ENCODE results near the gene ABCA13.

The ABCA13 gene

DNA sequence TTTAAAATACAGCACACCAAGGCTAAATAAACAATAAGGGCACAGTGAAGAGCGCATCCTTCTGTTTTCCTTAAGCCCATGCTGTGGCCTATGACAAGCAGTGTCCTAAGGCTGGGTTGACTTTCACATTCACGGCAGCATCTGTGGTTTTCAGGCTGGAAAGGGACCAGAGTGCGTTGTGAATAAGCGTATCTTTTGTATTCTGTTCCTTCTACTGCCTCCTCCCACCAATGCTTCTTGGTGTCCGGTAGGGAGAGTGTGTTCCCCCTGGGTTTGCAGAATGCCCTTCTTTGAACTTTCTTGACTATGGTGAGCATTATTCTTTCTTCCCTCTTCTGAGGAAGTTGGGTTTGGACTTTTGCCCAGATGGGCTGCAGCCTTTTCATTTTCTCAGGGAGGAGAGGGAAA lies 73.6 kb downstream of the ABCA13 start:
- no peak for DNase-seq

DNA sequence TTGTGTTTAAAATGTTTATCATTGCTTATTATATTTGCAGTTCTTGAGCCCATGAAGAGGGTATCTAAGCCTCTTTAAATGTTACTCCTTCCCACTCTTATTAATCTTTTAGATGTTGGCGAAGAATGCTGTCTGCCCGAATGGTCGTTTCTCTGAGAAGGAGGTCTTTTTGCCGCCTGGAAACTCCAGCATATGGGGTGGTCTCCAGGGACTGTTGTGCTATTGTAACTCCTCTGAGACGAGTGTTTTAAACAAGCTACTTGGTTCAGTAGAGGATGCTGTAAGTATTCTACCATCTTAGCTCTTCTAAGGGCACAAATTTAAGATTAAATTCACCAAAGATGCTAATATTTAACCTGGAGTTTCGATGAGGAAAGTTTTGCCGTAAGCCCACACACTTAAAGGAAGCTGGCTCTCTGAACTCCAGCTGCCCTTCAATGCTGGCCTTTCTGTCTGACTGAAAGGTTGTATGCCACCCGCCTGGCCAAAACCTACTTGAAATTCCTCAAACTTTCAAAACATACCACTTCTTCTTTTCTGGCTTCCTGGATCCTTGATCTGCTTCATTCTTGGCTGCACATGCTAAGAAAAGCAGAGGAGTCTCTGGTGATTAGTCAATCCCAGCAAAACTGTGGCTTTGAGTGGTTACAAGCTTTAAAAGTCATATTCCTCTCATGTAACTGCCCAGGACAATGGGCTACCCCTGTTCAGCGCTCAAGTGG lies 74.7 kb downstream of the ABCA13 start:
- no peak for DNase-seq

DNA sequence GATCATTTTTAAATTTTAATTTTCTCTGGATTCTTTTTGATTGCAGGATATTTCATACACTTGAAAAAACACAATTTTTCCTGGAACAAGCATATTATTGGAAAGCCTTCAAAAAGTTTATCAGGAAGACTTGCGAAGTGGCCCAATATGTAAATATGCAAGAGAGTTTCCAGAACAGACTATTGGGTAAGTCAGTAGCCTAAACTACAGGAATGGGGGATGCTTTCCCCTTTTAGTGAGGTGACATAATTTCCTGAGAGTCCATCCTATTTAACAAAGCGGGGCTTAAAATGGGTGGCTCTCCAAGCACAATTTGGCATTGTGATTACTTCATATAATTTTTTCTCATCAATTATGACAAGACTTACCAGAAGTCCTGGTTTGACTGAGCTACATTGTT lies 77.9 kb downstream of the ABCA13 start:
- no peak for DNase-seq

DNA sequence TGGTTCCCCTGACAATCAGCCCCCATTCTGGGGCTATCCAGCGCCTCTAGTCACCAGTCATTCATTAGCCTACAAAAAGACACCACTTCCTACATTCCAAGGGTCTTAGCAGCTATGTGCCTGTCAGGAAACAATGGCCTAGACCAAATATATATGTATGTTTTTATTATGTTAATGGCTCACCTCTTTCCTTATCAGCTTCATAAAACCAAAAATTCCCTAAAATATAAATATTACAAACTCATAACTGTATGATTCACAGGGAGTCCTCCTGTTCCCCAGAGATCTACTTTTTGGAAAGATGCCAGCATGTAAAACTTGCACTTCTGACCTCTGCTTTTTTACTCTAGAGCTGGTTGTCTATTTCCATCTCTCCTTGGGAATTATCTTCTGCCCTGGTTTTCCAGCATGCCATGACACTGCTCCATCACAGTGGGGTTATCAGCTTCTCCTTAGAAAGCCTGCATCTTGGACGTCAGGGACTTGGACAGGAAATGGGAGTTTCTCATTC lies 79.2 kb downstream of the ABCA13 start:
- no peak for DNase-seq

DNA sequence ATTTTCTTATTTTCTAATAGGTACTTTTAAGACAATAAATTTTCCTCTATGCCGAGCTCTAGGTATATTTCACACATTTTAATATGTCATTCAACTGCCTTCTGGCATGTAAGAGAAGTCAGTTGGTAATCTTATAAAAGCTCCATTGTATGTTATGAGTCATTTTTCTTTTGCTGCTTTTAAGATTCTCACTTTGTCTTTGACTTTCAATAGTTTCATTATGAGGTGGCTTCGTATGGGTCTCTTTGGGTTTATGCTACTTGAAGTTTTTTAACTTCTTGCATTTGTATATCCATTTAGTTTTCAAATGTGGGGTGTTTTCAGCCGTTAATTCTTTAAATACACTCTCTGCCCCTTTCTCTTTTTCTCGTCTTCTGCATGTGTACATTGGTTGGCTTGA lies 80.5 kb downstream of the ABCA13 start:
- DNase-seq: no peak

DNA sequence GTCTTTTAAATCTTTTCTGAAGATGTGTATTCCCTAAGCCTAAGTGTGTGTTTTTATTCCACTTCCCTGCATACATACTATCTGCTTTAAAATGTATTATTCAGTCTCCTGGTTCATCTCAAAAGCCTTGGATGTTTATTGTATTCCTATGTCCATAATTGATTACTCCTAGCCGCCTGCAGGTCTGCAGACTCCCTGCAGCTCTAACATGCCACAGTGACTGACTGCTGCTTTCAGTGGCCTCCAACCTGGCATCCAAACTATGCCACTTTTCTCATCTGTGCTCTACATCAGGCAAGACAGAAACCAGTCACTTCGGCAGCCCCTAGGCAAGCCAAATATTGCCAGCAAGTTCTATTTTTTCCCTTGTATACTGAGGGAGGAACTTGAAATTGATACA lies 81.7 kb downstream of the ABCA13 start:
- DNase-seq: peak; percentile 70

DNA sequence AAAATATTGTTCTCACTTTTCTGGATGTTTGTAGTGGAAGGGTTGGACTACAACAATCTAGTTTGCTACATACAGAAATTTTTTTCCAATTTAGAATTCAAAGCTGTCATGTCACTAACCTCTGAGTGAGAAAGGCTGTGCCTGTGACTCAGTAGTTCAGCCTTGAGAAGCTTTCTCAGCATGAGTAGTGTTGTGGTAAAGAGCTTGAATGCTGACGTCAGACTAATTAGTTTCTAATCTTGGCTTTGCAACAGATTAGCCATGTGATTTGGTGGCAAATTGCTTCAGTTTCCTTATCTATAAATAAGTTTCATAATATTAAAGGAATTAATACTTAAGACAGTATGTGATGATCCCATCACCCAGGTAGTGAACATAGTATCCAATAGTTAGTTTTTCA lies 83.8 kb downstream of the ABCA13 start:
- no peak for DNase-seq

DNA sequence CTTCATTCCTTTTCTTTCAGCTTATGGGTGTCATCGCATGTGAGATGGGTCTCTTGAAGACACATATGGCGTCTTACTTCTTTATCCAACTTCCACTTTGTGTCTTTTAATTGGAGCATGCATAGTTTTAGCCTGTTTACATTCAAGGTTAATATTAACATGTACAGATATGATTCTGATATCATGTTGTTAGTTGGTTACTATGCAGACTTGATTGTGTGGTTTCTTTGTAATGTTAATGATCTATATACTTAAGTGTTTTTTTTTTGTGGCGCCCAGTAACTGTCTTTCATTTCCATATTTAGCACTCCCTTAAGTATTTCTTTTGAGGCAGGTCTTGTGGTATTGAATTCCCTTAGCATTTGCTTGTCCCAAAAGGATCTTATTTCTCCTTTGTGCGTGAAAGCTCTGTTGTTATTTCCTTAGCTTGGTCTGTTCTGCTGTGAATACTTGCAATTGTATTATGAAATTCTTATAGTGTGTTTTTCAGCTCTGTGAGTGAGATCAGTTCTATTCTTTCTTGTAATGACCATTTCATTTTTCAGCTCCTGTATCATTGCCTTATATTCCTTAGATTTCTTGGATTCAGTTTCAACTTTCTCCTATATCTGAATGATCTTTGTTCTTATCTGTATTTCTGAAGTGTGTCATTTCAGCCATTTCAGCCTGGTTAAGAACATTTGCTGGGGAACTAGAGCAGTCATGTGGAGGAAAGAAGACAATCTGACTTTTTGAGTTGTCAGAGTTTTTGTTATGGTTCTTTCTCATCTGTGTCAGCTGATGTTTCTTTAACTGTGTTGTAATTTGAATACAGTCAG lies 88.4 kb downstream of the ABCA13 start:
- no peak for DNase-seq

DNA sequence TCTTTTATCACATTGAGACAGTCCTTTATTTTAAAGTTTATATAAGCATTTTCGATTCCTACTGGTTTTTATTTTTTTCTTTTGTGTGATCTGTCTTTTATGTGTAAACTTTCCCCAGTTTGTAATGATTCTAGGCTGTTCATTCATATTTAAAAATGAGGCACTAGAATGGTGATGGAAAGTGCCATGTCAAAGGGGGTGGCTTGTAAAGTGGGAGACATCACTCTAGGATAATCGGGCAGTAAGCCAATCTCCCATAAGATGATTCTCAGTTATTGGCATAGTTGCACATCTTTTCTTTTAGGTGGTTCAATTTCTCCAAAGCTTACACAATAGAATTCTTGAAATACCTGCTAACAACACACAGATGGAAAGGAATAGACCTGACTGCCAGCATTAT lies 90.4 kb downstream of the ABCA13 start:
- DNase-seq: no peak

DNA sequence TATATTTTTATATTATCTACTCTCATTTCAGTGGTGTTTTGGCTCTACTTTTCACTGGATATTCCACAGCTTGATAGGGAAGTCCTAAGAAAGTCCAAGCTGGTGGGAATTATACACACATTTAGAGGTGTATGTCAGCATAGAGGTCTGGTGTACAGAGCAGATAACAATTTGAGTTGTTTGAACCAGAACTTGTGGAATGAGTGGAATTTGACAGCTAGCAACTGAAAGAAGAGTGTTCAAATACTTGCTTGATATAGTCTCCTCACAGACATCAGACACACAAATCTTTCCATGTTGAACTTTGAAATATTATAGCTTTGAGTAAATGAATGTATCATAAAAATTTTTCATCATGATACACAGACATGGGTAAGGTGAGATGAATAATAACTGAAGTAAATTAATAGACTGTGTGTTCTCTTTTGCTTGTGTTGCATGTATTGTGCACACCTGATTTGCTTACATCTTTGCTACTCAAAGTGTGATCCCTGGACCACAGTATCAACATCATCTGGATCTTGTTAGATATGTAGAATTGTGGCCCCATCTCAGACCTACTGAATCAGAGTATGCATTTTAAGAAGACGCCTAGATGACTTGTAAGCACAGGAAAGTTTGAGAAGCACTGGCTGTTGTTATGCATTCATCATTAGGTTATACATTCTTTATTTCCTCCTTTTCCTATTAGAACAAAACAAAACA lies 91.5 kb downstream of the ABCA13 start:
- no peak for DNase-seq

DNA sequence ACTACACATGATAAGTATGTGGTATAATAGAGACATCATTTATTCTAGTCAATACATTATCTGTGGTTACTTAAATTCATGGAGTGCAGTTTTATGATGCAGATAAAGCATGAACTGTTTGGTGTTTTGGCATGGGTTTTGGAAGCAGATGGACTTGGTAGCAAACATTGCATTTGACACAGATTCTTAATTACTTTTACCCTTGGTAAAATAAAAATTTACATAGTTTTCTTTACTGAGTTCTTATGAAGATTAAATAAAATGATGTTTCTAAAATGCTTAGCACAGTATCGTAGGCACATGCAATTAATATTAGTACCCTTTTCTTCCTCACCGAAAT lies 92.0 kb downstream of the ABCA13 start:
- DNase-seq: no peak

DNA sequence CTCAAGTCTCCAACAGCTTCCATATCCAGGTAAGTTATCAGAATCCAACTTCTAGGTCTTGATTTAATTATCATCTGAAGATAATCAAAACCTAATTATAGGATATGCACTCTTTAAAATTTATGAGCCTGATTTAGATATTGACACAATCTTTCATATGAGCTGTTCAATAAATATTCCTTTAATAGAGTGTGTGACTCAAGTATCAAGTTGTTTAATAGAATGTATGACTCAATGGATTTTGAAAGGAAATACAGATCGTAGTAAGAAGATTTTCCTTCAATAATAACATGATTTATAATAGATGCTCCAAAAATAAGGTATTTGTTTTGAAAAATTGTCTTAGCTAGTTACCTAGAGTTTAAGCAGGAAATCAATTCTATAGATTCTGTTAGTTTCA lies 97.8 kb downstream of the ABCA13 start:
- no peak for DNase-seq

DNA sequence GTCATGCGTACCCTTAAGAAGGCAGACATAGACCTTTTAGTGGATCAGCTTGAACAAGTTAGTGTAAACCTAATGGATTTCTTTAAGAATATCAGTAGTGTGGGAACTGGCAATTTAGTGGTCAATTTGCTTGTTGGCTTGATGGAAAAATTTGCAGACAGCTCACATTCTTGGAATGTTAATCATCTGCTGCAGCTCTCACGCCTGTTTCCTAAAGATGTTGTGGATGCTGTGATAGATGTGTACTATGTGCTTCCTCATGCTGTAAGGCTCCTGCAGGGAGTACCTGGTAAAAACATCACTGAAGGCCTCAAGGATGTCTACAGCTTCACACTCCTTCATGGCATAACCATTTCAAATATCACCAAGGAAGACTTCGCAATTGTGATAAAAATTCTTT lies 103.4 kb downstream of the ABCA13 start:
- DNase-seq: peak; percentile 70

DNA sequence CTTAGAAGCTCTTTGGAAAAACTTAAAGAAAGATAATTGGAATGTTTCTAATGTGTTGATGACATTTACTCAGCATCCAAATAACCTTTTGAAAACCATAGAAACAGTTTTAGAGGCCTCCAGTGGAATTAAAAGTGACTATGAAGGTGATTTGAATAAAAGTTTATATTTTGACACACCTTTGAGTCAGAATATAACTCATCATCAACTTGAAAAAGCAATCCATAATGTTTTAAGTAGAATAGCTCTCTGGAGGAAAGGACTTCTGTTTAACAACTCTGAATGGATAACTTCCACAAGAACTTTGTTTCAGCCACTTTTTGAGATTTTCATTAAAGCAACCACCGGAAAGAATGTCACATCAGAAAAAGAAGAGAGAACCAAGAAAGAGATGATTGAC lies 108.2 kb downstream of the ABCA13 start:
- no peak for DNase-seq

DNA sequence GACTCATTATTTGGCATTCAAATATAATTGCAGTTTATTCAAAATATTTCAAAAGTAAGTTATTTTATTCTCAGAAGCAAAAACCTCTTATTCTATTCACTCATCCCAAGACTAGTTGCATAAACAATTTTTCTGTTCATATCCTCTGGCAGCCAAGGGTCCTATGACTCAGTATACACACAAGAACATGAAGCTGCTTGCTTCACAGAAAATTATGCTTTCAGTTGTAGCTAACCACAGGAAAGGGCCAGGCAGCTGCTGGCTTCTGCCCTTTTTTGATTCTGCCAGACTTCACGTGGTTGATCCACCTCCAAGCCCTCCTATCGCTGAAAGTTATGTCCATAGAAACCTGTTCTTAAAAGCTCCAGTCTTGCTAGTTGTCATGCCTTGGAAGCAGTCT lies 108.8 kb downstream of the ABCA13 start:
- DNase-seq: no peak

DNA sequence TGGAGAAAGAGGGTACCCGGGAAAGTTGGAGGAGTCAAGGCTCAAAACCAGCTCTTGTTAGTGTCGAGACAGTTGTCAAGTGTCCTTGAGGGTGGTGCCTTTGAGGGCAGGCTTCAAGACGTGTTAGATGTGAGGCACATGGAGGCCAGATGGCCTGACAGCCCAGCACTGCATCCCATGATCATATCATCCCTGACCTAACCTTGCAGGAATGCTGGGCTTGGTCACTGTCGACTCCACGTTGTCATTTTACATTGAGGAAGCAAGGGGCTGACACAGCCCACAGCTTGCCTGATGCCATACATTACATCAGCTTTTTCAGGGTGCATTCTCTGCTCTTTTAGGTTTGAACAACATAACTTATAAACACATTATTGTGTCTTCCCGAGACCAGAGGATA lies 114.1 kb downstream of the ABCA13 start:
- DNase-seq: peak; percentile 73

DNA sequence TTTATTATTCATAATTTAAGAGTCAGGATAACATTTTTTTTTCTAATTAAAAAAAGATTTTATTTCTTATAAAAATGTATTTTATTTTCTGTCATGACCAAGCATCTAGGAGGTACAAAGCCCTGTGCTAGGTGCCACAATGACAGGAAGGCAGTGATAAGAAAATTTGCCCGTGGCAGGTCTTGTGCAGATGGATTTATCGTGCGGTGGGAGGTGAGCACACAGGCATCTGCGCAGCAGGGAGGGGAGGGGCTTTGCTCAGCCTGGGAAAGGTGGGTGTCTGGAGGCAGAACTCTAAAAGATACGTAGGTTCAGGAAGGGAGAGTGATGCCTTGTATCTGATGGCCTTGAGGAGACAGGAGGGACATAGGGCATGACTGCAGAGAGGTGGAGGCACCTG lies 115.6 kb downstream of the ABCA13 start:
- no peak for DNase-seq

DNA sequence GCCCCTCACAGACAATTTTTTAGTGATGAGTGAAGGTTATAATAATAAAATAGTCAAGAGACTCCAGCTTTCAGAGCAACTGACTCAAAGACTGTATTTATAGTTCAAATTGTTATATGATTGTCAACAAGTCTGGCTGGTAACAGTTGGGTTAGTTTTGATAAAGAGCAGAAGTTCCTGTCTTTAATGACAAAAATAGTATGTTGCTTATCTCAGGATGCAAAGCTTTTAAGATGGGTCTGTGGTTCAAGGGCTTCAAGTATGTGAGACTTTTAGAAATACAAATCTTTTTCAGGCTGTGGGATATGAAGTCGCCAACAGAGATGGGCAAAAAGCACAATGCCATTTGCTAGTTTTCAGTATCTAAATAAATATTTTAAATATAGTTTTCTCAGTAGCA lies 118.4 kb downstream of the ABCA13 start:
- DNase-seq: no peak

DNA sequence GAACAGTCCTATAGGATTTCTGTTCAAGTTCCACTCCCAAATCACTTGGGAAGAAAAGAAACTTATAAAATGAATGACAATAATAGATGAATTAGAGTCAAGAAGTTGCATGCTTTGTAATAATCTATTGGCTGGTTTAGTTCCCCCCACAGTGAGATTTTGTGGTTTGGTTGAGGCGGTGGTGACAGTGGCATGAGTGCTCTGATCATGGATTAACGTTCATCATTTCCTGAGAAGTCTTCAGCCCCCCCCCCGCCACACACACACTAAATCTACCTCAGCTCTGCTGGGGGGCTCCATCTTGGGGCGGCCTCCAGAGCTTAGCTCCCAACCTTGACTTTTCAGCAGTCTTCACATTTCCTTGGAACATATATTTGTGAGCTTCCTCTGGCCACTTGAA lies 121.7 kb downstream of the ABCA13 start:
- no peak for DNase-seq

DNA sequence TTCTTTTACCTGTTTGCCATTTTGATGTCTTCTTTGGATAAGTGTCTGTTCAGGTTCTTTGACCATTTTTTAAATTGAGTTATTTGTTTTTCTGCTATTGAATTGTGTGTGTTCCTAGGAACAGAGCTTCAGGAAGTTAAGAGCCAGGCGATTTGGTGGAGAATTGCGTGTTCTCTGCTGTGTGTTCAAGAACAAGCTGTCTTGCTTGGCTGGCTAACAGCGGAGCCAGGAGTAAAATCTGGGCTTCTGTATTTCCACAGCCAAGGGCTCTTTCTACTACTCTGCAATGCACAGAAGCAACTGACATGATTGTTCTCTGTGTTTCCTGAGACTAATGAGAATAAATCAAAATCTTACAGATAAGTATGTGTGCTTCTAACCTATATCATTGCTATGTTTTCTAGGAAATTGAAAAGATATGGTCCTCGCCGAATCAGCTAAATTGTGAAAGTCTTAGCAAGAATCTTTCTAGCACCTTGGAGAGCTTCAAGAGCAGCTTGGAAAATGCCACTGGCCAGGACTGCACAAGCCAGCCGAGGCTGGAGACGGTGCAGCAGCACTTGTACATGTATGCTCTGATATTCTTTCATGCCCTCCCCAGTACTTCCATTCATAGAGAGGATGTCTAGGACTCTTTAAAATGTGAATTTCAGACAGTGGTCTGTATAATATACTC lies 124.2 kb downstream of the ABCA13 start:
- DNase-seq: no peak

DNA sequence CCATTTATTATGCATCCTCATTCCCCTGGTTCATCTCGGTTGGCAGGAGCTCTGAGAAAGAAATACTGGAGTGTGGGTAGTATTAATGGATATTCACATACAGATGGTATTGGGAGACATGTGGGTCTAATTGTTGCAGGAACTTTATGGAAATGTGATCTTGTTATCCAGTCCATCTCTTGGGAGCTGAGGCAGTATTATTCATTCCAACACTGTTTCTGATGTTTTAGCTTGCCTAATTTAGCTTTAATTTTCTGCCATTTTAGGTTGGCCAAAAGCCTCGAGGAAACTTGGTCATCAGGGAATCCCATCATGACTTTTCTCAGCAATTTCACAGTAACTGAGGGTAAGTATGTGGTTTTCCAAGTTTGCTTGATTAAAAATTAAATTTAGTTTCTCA lies 125.7 kb downstream of the ABCA13 start:
- DNase-seq: no peak

DNA sequence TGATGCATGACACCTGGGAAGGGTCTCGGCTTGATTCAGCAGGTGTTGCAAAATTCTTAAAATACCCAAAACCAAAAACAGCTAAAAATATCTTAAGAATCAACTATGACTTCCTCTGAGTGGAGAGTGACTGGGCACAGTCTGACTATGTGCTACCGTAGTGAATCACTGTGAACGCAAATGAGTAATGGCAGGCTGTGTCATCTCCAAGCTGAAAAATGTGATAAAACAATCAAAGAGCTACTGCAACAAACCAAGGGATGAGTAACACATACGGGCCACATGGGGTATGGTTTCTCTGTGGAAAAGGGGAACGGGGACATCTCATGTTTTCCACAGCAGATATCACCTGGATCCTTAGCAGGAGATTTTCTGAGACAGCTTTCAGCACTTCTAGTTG lies 127.5 kb downstream of the ABCA13 start:
- DNase-seq: no peak

DNA sequence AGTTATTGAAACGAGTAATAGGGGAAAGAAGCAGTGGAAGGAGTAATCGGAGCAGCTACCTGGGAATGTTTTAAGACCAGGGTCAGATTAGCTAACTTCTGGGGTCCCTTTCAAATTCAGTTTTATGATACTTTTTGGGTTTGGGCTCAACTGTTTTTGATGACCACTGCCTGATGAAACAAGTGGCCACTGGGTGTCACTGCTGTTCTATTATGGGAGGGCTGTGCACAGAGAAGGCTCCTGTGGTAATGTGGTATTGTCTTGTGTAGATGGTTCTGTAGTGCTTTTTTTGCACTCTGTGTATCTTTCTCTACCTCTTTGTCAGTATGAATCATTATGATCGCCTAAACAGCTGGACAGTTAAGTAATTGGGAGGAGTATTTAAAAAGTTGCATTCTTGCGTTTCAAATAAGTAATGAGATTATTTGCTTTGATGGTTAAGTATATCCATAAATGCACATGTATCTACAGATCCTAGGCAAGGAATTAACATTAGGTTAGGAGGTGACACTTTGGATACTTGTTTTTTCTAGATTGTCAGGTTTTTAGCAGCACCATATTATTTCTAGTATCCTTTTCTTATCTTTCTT lies 128.4 kb downstream of the ABCA13 start:
- DNase-seq: peak; percentile 73

Measured in islet precursor cell (in vitro differentiated cells).